Measurements from ENCODE around the gene AKAP1. TPM values are rescaled to one million over a fixed set of nuclear protein-coding genes. Genes with fewer than 3 reads are reported as not detected.

AKAP1 gene
- total RNA-seq, 1 donor from 2014 or later, result 16.0 TPM

GRCh38 chr17:57132663-57133062 is 47.6 kb downstream of the AKAP1 start:
- DNase-seq, result no peak

GRCh38 chr17:57133486-57133885 is 48.4 kb downstream of the AKAP1 start:
- no peak for DNase-seq

- no peak for DNase-seq
Observed at GRCh38 chr17:57135026-57135788, 50.2 kb downstream of the AKAP1 start.

DNA sequence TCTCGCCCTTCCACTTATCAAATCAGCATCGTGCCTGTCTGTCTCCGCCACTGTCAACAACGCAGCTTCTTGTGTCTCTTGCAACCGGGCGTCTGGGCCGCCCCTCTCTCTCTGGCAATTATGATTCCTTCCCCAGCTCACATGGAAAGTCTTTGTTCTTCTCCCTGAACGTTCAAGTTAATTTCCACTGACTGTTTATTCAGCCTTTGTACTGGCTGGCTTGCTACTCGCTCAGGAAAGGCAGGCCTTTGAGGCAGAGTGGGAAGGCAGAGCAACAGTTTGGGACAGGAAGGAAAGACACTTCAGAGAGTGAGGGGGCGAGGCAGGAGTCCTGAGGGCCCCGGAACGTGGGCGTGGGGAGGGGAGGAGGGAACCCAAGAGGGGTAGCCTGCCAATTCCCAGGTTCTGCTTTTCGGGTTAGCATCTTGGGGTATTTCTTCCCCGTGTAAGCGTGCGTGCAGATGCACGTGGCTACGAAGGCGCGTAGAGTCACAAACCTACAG is 50.8 kb downstream of the AKAP1 start:
- DNase-seq, result peak; percentile 27

- no peak for DNase-seq
Observed at GRCh38 chr17:57136355-57136754, 51.3 kb downstream of the AKAP1 start.

- no peak for DNase-seq
Observed at GRCh38 chr17:57138030-57138911, 53.2 kb downstream of the AKAP1 start.

DNA sequence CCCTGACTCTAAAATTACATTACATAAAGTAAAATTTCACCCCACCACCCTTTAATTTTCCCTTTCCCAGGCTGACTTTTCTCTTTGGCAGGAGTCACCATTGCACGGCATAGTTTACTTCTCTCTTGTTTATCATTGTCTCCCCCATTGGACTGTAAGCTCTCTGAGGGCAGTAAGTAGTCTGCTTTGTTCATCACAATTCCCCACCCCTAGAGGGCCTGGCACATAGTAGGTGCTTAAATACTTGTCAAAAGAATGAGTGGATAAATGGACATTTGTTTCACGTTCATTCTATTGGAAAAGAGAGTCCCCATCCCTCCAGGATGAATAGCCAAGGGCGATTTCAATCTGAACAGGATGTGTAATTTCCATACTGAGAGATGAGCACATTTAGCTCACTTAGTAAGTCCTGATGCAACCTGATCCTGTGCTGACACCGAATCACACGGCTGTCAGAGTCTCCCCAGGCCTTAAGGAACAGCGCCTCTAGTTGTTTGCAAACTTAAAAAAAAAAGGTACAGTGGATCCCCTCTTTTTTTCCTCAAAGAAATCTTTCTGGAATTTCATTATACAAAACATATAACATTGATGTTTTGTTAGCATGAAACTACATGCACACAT is 54.0 kb downstream of the AKAP1 start:
- DNase-seq, result no peak

- no peak for DNase-seq
Observed at GRCh38 chr17:57140316-57140715, 55.3 kb downstream of the AKAP1 start.

- DNase-seq, result no peak
Observed at GRCh38 chr17:57142925-57143324, 57.9 kb downstream of the AKAP1 start.

GRCh38 chr17:57143361-57143760 is 58.3 kb downstream of the AKAP1 start:
- DNase-seq, result no peak

DNA sequence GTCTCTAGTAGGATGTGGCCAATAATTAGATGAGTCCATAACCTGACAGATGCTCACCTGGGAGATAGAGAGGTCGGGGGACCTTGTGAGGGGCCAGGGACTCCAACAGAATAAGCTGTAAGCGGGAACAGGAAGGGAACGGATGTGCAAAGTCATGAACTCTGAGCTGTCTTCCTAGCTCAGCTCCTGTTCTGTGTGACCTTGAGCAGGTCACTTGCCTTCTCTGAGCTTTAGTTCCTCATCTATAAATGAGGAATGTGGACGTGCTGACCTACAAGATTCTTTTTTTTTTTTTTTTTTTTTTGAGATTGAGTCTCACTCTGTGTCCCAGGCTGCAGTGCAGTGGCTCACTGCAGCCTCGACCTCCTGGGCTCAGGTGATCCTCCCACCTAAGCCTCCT is 58.9 kb downstream of the AKAP1 start:
- DNase-seq, result no peak

DNA sequence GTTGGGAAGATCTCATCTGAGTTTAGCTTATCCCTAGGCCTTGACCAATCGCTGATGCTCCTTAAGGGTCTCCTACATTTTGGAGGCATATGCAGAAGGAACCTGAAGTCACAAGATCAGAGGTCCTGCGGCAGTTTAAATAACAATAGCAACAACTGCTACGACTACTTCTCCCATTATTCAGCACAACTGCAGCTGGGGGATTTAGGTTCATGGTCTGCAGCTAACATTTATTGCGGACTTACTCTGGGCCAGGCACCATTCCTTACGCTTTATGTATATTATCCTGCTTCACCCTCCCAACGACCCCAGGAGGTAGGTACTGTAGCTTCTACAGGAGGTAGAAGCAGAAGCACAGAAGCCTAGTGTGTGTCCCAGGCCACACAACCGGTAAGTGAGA is 59.5 kb downstream of the AKAP1 start:
- no peak for DNase-seq

- no peak for DNase-seq
Observed at GRCh38 chr17:57145347-57145746, 60.3 kb downstream of the AKAP1 start.

GRCh38 chr17:57146273-57146672 is 61.2 kb downstream of the AKAP1 start:
- DNase-seq, result no peak

GRCh38 chr17:57151798-57152197 is 66.8 kb downstream of the AKAP1 start:
- DNase-seq, result no peak

DNA sequence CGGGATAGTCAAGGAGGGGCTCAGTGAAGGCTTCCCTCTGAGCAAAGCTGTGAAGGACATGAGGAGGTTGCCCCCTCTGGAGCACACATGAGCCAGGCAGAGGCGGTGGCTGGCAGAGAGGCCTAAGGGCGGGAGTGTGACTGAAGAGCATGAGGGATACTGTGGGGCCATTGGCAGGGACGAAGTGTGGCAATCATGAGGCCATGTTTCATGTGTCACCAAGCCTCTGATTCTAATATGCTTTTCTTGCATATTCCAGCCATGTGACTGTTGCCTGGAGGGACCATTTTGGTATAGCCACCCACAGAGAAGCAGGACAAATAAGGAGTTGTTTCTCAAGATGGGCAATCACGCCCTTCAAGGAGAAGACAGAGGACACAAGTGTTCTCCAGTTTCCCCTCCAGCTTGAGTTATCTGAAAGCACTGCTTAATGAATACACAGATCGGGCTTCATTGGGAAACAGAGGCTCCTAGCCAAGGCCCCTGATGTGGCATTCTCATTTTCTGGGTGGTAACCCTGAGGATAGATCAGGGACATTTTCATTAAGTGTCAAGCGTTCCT is 68.0 kb downstream of the AKAP1 start:
- DNase-seq, result no peak

- no peak for DNase-seq
Observed at GRCh38 chr17:57154921-57155320, 69.9 kb downstream of the AKAP1 start.

DNA sequence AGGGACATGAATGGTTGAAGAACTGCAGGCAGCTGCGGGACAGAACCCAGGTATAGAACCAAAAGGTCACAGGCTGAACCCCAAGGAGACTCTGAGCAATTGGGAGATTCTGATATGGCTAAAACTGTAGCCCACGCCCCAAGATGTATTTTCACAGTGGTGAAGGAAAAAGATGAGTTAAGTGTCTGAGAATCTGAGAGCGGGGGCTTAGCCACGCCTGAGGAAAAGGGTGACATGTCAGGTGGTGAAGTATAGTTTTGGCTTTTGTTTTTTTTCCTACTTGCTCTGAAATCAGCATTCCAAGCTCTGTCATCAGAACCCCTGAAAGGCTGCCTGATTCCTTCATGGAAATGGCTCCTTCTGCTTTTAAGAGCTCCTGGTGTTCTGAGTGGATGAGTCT is 73.3 kb downstream of the AKAP1 start:
- no peak for DNase-seq

GRCh38 chr17:57158795-57159194 is 73.7 kb downstream of the AKAP1 start:
- no peak for DNase-seq

DNA sequence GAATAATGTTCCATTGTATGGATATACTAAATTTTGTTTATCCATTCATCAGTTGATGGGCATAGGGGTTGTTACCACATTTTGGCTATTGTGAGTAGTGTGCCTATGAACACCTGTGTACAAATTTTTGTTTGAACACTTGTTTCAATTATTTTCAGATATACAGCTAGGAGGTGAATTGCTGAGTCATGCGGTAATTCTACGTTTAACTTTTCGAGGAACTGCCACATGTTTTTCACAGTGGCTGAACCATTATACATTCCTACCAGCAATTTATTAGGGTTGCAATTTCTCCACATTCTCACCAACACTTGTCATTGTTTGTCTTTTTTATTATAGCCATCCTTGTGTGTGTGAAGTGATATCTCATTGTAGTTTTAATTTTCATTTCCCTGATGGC is 75.6 kb downstream of the AKAP1 start:
- DNase-seq, result no peak

DNA sequence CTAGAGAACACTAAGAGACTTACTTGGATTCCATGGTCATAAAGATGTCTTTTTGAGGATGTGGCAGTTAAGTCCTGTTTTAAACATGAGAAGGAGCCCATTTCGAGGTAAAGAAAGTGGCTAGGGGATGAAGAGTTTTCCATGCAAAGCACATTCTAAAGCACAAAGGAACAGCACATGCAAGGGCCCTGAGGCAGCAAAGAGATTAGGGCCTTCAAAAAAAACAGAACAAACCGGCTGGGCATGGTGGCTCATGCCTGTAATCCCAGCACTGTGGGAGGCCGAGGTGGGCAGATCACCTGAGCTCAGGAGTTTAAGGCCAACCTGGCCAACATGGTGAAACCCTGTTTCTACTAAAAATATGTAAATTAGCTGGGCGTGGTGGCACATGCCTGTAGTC is 79.8 kb downstream of the AKAP1 start:
- no peak for DNase-seq

DNA sequence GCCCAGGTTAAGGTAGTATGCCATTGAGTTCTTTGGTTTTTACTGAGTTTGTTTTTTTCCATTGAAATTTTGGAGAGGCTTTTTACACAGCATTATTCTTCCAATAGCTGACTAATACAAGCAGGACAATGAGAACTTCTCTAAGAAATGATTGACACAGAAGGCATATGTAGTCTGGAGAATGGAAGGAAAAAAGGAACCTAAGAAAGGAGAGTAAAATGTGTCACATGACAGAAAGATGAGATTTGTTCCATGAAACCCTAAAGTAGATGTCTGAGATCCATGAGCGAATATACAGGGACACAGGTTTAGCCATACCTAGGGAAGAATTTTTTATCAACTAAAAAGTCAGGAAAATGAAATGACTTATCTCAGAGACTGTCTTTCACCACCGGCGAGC is 80.7 kb downstream of the AKAP1 start:
- no peak for DNase-seq

DNA sequence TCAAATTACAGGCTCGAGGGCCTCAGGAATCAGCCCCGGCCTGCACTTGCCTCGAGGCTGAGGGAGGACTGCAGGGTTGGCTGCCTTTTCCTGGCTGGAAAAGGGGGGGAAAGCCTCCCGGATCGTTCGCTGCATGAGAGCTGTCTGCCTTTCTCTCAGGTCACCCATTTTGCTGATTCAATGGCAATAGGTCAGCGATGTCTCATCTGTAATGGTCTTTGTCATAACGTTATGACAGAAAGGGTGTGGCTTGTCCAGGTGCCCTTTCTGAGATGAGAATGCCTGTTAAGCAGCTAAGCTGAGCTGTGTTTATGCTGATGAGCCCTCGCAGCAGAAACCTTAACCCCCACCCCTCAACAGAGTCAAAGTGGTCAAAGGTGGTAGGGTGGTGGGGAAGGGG is 81.8 kb downstream of the AKAP1 start:
- no peak for DNase-seq

Measured in dermis blood vessel endothelial cell (primary cell).